GM12892 (cell line): ENCODE measurements around the gene MACROD2.

Experiments used
- POLR2A ChIP-seq: IDR thresholded peaks from 2 replicates; pipeline ENCODE4 v1.6.1; 2011; ENCODE audit warnings: low read depth, low read length, control low read depth
- POLR2AphosphoS5 ChIP-seq: IDR thresholded peaks from 2 replicates; pipeline ENCODE4 v1.6.1; 2011; ENCODE audit warnings: low read depth, low read length, control low read depth
- TAF1 ChIP-seq: IDR thresholded peaks from 2 replicates; pipeline ENCODE4 v1.6.1; 2011; ENCODE audit warnings: low read depth, mild to moderate bottlenecking, control low read depth, low read length, borderline replicate concordance

- TF ChIP-seq POLR2A = no peak
- no peak for TF ChIP-seq POLR2AphosphoS5
- no peak for TF ChIP-seq TAF1
Measured at GRCh38 chr20:15925376-15925775, 1930.1 kb downstream of the MACROD2 start.
